GM18517 (cell line): ENCODE measurements around the gene FAM209A.
A peak's percentile ranks its signal among the peaks of the same experiment; 100 is the strongest.
"Not testable (repeated sequence)": the region's sequence is repeated elsewhere in the genome, so short reads cannot be mapped to it uniquely, and the experiment has no call there.

Experiments used
- ATAC-seq: cut with Tn5 transposase; IDR thresholded peaks from one replicate; pipeline ENCODE4 v1.9.1; 2021; ENCODE audit warnings: mild to moderate bottlenecking, moderate library complexity; ENCODE audit not compliant: unreplicated experiment

The FAM209A gene

GRCh38 chr20:56537997-56538396 is 13.5 kb downstream of the FAM209A start:
- ATAC-seq, result no peak

GRCh38 chr20:56540415-56540814 is 15.9 kb downstream of the FAM209A start:
- ATAC-seq, result no peak

GRCh38 chr20:56542489-56543030 is 18.0 kb downstream of the FAM209A start:
- no peak for ATAC-seq

GRCh38 chr20:56551571-56551970 is 27.0 kb downstream of the FAM209A start:
- no peak for ATAC-seq

- peak; percentile 45 for ATAC-seq
Observed at GRCh38 chr20:56552911-56553629, 28.5 kb downstream of the FAM209A start.

- ATAC-seq, result peak; percentile 93
Observed at GRCh38 chr20:56554869-56555268, 30.3 kb downstream of the FAM209A start.

GRCh38 chr20:56558968-56559367 is 34.4 kb downstream of the FAM209A start:
- no peak for ATAC-seq

- not testable (repeated sequence) for ATAC-seq
Observed at GRCh38 chr20:56564526-56564925, 40.0 kb downstream of the FAM209A start.

GRCh38 chr20:56565511-56565910 is 41.0 kb downstream of the FAM209A start:
- no peak for ATAC-seq

GRCh38 chr20:56566621-56567020 is 42.1 kb downstream of the FAM209A start:
- no peak for ATAC-seq

- ATAC-seq, result no peak
Observed at GRCh38 chr20:56570832-56571231, 46.3 kb downstream of the FAM209A start.

- ATAC-seq, result no peak
Observed at GRCh38 chr20:56572172-56572571, 47.6 kb downstream of the FAM209A start.

GRCh38 chr20:56573986-56574385 is 49.4 kb downstream of the FAM209A start:
- ATAC-seq, result no peak

- no peak for ATAC-seq
Observed at GRCh38 chr20:56574531-56575142, 50.1 kb downstream of the FAM209A start.

- ATAC-seq, result no peak
Observed at GRCh38 chr20:56575157-56575556, 50.6 kb downstream of the FAM209A start.
